SK-N-MC (cell line): ENCODE measurements around the gene C4B.
A peak's percentile ranks its signal among the peaks of the same experiment; 100 is the strongest.
"Not testable (repeated sequence)": the region's sequence is repeated elsewhere in the genome, so short reads cannot be mapped to it uniquely, and the experiment has no call there.

Source experiments
- DNase-seq: peaks from one replicate; pipeline ENCODE4 v3.0.0-alpha.2; 2011; ENCODE audit warnings: low read depth, low spot score
- H3K27ac ChIP-seq: fragments of 200-600 bp; sonication (generic); 2 replicates; pipeline ENCODE4 v1.5.1; 2016; ENCODE audit warnings: mixed run types
- H3K36me3 ChIP-seq: fragments of 200-600 bp; sonication (generic); 2 replicates; pipeline ENCODE4 v1.6.1; 2017; ENCODE audit warnings: antibody characterized with exemption, low read length, mixed read lengths; ENCODE audit not compliant: insufficient read depth
- H3K4me3 ChIP-seq: fragments of 200-600 bp; sonication (generic); 2 replicates; pipeline ENCODE4 v1.5.1; 2016
- H3K9ac ChIP-seq: fragments of 200-600 bp; sonication (generic); 2 replicates; pipeline ENCODE4 v1.8.0; 2017; ENCODE audit warnings: mixed run types, mixed read lengths; ENCODE audit not compliant: insufficient read length
- H3K9me3 ChIP-seq: fragments of 200-600 bp; sonication (generic); 2 replicates; pipeline ENCODE4 v1.6.1; 2017; ENCODE audit warnings: low read depth, mild to moderate bottlenecking, antibody characterized with exemption, low read length, moderate library complexity, mixed read lengths
- EZH2 ChIP-seq: fragments of 200-600 bp; sonication (generic); IDR thresholded peaks from one replicate; pipeline ENCODE4 v1.6.1; 2017; ENCODE audit warnings: antibody characterized with exemption
- FOXP2 ChIP-seq: optimal IDR thresholded peaks from 2 replicates; pipeline ENCODE3; 2011; ENCODE audit warnings: mild to moderate bottlenecking, moderate library complexity; ENCODE audit not compliant: insufficient read depth; ENCODE audit errors: extremely low read length, control extremely low read depth
- POLR2AphosphoS5 ChIP-seq: IDR thresholded peaks from 2 replicates; pipeline ENCODE4 v1.6.1; 2012; ENCODE audit warnings: mild to moderate bottlenecking, low read depth, low read length, borderline replicate concordance

Gene C4B

DNA sequence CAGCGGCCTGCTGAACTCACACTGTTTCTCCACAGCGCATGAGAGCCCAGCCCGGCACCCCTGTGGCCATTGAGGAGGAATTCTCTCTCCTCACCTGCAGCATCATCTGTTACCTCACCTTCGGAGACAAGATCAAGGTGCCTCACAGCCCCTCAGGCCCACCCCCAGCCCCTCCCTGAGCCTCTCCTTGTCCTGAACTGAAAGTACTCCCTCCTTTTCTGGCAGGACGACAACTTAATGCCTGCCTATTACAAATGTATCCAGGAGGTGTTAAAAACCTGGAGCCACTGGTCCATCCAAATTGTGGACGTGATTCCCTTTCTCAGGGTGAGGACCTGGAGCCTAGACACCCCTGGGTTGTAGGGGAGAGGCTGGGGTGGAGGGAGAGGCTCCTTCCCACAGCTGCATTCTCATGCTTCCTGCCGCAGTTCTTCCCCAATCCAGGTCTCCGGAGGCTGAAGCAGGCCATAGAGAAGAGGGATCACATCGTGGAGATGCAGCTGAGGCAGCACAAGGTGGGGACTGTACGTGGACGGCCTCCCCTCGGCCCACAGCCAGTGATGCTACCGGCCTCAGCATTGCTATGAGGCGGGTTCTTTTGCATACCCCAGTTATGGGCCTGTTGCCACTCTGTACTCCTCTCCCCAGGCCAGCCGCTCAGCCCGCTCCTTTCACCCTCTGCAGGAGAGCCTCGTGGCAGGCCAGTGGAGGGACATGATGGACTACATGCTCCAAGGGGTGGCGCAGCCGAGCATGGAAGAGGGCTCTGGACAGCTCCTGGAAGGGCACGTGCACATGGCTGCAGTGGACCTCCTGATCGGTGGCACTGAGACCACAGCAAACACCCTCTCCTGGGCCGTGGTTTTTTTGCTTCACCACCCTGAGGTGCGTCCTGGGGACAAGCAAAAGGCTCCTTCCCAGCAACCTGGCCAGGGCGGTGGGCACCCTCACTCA lies 25.0 kb downstream of the C4B start:
- H3K9ac ChIP-seq, H3K27ac ChIP-seq, H3K9me3 ChIP-seq, H3K36me3 ChIP-seq, H3K4me3 ChIP-seq, DNase-seq: not testable (repeated sequence)

DNA sequence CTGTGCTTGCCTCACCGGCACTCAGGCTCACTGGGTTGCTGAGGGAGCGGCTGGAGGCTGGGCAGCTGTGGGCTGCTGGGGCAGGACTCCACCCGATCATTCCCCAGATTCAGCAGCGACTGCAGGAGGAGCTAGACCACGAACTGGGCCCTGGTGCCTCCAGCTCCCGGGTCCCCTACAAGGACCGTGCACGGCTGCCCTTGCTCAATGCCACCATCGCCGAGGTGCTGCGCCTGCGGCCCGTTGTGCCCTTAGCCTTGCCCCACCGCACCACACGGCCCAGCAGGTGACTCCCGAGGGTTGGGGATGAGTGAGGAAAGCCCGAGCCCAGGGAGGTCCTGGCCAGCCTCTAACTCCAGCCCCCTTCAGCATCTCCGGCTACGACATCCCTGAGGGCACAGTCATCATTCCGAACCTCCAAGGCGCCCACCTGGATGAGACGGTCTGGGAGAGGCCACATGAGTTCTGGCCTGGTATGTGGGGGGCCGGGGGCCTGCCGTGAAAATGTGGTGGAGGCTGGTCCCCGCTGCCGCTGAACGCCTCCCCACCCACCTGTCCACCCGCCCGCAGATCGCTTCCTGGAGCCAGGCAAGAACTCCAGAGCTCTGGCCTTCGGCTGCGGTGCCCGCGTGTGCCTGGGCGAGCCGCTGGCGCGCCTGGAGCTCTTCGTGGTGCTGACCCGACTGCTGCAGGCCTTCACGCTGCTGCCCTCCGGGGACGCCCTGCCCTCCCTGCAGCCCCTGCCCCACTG lies 25.9 kb downstream of the C4B start:
- not testable (repeated sequence) for H3K27ac ChIP-seq, H3K9ac ChIP-seq, H3K4me3 ChIP-seq, H3K9me3 ChIP-seq, DNase-seq, H3K36me3 ChIP-seq

DNA sequence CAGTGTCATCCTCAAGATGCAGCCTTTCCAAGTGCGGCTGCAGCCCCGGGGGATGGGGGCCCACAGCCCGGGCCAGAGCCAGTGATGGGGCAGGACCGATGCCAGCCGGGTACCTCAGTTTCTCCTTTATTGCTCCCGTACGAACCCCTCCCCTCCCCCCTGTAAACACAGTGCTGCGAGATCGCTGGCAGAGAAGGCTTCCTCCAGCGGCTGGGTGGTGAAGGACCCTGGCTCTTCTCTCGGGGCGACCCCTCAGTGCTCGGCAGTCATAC lies 26.4 kb downstream of the C4B start:
- not testable (repeated sequence) for H3K9ac ChIP-seq, H3K36me3 ChIP-seq, DNase-seq, H3K9me3 ChIP-seq, H3K4me3 ChIP-seq, H3K27ac ChIP-seq

DNA sequence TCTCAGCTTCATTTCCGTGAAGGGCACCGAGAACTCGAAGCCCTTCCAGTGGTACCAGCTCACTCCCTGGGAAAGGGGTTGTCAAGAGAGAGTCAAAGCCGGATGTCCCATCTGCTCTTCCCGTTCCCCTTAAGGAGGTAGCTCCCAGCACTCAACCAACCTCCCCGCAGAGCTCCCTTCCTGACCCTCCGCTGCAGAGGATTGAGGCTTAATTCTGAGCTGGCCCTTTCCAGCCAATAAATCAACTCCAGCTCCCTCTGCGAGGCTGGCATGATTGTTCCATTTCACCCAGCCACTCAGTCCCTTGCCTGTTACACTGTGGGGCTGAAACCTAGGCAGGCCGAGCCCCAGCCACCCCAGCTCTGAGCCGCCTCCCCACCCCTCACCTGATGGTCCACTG lies 26.8 kb downstream of the C4B start:
- H3K27ac ChIP-seq, H3K9ac ChIP-seq, H3K9me3 ChIP-seq, H3K36me3 ChIP-seq, H3K4me3 ChIP-seq, DNase-seq: not testable (repeated sequence)

DNA sequence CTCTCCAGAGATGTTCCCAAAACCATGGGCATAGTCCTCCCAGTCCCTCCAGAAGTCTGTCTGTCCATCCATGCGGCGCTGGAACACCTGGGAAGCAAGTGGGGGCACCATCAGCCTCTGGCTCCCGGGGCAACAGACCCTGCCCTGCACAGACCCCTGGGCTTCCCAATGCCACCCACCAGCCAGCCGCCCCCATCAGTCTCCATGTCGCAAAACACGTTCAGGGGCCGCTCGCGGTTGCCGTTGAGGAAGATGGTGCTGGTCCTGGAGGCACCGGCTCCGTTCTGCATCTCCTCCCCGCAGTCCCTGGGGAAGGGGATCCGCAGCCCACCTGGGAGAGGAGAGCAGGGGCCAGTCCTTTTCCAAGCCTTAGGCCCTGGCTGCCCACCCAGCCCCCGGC lies 27.7 kb downstream of the C4B start:
- DNase-seq, H3K27ac ChIP-seq, H3K9ac ChIP-seq, H3K36me3 ChIP-seq, H3K9me3 ChIP-seq, H3K4me3 ChIP-seq: not testable (repeated sequence)

DNA sequence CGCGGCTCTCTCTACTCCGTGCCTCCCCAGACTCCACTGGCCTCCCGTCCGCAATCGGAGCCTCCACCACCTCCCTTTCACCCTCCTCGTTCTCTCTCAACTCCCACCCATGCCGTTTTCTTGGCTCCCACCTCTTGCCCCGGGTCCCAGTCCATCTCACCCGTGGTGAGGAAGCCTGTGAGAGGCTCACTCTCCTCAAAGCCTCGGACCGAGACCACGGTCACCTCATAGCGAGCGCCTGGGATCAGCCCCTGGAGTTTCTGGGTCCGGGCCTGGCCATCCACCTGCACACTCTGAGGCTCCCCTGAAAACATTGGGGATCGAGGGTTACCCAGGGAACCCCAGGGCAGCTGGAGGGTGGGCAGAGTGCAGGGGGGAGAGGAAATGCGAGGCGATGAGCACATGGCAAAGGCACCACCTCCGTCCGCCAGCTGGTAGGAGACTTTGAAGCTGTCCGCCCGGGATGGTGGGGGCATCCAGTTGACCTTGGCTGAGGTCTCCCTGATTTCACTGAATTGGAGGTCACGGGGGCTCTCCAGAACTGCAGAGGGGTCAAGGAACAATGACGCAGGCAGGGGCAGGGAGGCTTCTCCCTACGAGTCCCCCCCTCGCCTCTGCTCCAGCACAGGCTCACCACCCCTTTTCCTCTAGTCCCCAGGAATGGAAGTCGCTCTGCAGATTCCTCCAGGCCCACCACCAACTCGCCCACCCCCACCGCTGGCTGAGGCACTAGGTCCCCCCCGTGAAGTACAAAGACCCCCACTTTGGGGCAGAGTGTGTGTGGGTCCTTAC lies 29.2 kb downstream of the C4B start:
- not testable (repeated sequence) for H3K27ac ChIP-seq, H3K9me3 ChIP-seq, H3K9ac ChIP-seq, H3K36me3 ChIP-seq, DNase-seq, H3K4me3 ChIP-seq

DNA sequence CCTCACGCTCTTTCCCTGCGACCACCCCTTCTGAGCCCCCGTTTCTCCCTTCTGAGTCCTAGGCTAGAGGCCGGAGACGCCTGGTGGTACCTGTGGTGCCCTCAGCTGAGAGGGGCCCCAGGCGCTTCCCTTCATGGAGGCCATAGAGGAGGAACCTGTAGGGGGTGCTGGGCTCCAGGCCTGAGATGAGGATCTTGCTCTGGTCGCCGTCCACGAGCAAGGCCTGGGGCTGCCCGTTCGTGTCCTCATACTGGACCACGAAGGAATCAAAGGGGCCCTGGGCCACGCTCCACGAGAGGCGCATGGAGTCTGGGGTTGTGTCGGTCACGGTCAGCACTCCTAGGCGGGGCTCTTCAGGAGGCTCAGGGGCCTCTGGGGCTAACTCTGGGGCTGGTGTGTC lies 30.3 kb downstream of the C4B start:
- not testable (repeated sequence) for DNase-seq, H3K4me3 ChIP-seq, H3K27ac ChIP-seq, H3K36me3 ChIP-seq, H3K9me3 ChIP-seq, H3K9ac ChIP-seq

DNA sequence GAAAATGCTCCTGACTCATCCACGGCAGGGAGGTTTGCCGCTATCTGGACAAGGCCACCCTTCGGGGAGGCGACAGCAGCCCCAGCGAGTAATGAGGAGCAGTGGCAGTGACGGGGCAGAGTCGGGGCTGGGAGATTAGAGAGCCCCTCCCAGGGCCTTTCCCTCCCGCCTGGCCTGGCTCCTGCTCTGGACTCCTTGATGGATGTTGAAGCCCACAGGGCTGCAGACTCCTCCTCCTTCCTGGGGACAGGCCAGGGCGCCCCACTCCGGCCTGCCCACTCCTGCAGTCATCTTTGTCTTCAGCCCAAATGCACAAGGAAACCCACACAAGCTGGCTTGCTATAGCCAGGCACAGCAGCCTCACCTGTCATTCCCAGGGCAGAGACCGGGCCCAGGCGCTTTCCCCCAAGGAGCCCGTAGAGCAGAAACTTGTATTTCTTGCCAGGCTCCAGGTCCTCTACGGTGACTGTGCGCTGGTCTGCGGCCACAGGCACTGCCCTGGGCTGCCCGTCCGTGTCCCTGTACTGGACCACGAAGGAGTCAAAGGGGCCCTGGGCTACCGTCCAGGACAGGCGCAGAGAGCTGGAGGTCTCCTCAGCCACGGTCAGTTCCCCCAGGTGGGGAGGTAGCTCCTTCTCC lies 31.3 kb downstream of the C4B start:
- TF ChIP-seq POLR2AphosphoS5 (no peak), FOXP2 (no peak), EZH2 (no peak)
- no peak for DNase-seq
- H3K27ac ChIP-seq, result no peak overlapping the region

DNA sequence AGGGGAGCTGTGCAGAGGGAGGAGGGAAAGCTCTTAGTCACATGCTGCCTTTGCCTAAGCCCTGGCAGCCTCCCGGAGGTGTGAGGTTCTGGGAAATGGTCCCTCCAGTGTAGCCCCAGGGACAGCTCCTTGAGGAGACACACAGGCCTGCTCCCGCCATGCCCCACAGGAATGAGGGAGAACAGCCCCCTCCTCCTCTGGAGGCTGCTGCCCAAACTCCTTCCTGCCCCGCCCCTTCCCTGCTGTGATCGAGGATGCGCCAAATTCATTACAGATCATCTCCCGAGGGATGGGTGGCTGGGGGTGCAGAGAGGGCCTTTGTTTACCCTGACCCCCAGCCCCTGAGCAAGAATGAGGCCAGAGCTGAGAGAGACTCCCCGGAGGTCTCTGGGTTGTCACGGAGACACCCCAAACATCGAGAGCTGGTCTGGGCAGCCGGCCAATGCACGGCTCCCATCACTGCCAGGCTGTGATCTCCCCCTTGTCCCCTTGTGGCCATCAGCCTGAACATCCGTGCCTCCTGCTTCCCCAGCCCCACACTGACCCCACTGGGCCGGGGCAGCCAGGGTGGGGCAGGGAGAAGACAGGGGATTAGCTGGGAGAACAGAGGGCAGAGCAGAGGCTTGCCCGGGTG lies 32.0 kb downstream of the C4B start:
- no peak overlapping the region for H3K27ac ChIP-seq
- H3K9ac ChIP-seq, result no peak overlapping the region
- peak overlapping the region; percentile 7 for H3K4me3 ChIP-seq
- DNase-seq, result peak; percentile 12
- no peaks in the 10 kb centered on the region for H3K36me3 ChIP-seq
- TF ChIP-seq FOXP2, result peak; percentile 10
- no peak for TF ChIP-seq EZH2
- H3K9me3 ChIP-seq, result no peaks in the 10 kb centered on the region

More for the DNA sequence above, 31.3 kb downstream of the C4B start:
- H3K9me3 ChIP-seq, result no peaks in the 10 kb centered on the region
- H3K4me3 ChIP-seq, result peak overlapping the region; percentile 7
- H3K36me3 ChIP-seq, result no peaks in the 10 kb centered on the region
- H3K9ac ChIP-seq, result no peak overlapping the region
